GM12891 (cell line): ENCODE results near the gene SPATA45.

Experiments used
- POLR2A ChIP-seq: IDR thresholded peaks from 2 replicates; pipeline ENCODE4 v1.6.1; 2011; ENCODE audit warnings: low read depth, low read length, control low read depth
- TAF1 ChIP-seq: IDR thresholded peaks from 2 replicates; pipeline ENCODE4 v1.6.1; 2011; ENCODE audit warnings: low read depth, low read length, control low read depth

GRCh38 chr1:212879947-212880690 is 32.7 kb upstream of the SPATA45 start:
- no peak for TF ChIP-seq POLR2A
- no peak for TF ChIP-seq TAF1
